Measurements from ENCODE around the gene MIB2. TPM values are rescaled to one million over a fixed set of nuclear protein-coding genes. Genes with fewer than 3 reads are reported as not detected.
"Not testable (repeated sequence)": the region's sequence is repeated elsewhere in the genome, so short reads cannot be mapped to it uniquely, and the experiment has no call there.

Gene MIB2
- total and polyA plus RNA-seq, 2 donors (not counting 1 experiment from before 2014, with no cell fraction given), result 7.1 to 74.3 TPM

GRCh38 chr1:1671365-1672119 is 56.2 kb downstream of the MIB2 start:
- Histone ChIP-seq H3K9me3 (ENCODE audit: control insufficient read depth, insufficient read depth, low read depth, low read length) (no peaks in the 10 kb centered on the region), H3K36me3 (ENCODE audit: control insufficient read depth, insufficient read depth, low read length) (peaks cover 10% of the 10 kb centered on the region), H3K27me3 (ENCODE audit: control insufficient read depth, insufficient read depth, low read length) (no peaks in the 10 kb centered on the region), H2AFZ (ENCODE audit: low read length) (no peak overlapping the region), H3K4me1 (ENCODE audit: control insufficient read depth, extremely low read depth, insufficient read depth, low read length) (no peaks in the 10 kb centered on the region), H3K9ac (ENCODE audit: insufficient read depth, low read length) (no peak overlapping the region), H3K4me2 (ENCODE audit: extremely low read depth, insufficient read depth, low read length) (no peak overlapping the region), H3K4me3 (replicated peaks in 1 of 4; ENCODE audit: control extremely low read depth in 1 of 4, insufficient read depth in 1 of 4, low read depth in 3 of 4, low read length in 4 of 4) (no peak overlapping the region), H3K79me2 (ENCODE audit: control insufficient read depth, insufficient read depth, low read length) (no peaks in the 10 kb centered on the region), H3K27ac (ENCODE audit: insufficient read depth, low read length) (no peak overlapping the region), H4K20me1 (ENCODE audit: control insufficient read depth, extremely low read depth, insufficient read depth, low read length) (no peaks in the 10 kb centered on the region)
- DNase-seq (ENCODE audit: low read depth in 2 of 2), result no peak
- no peak for TF ChIP-seq EZH2 (IDR thresholded peaks at IDR 0.05; ENCODE audit: low read length, missing control alignments)
- TF ChIP-seq CTCF (conservative IDR thresholded peaks at IDR 0.05 in 1 of 2, IDR thresholded peaks at IDR 0.05 in 1 of 2; ENCODE audit: low read depth in 1 of 2, low read length in 2 of 2), result no peak

- Histone ChIP-seq H3K4me2 (ENCODE audit: extremely low read depth, insufficient read depth, low read length) (no peak overlapping the region), H3K9me3 (ENCODE audit: control insufficient read depth, insufficient read depth, low read depth, low read length) (no peaks in the 10 kb centered on the region), H3K79me2 (ENCODE audit: control insufficient read depth, insufficient read depth, low read length) (no peaks in the 10 kb centered on the region), H3K4me1 (ENCODE audit: control insufficient read depth, extremely low read depth, insufficient read depth, low read length) (no peaks in the 10 kb centered on the region), H4K20me1 (ENCODE audit: control insufficient read depth, extremely low read depth, insufficient read depth, low read length) (no peaks in the 10 kb centered on the region), H3K27me3 (ENCODE audit: control insufficient read depth, insufficient read depth, low read length) (no peaks in the 10 kb centered on the region), H3K9ac (ENCODE audit: insufficient read depth, low read length) (no peak overlapping the region), H3K27ac (ENCODE audit: insufficient read depth, low read length) (no peak overlapping the region), H2AFZ (ENCODE audit: low read length) (no peak overlapping the region), H3K4me3 (replicated peaks in 1 of 4; ENCODE audit: control extremely low read depth in 1 of 4, insufficient read depth in 1 of 4, low read depth in 3 of 4, low read length in 4 of 4) (no peak overlapping the region), H3K36me3 (ENCODE audit: control insufficient read depth, insufficient read depth, low read length) (peaks cover 10% of the 10 kb centered on the region)
- no peak for DNase-seq (ENCODE audit: low read depth in 2 of 2)
- no peak for TF ChIP-seq CTCF (conservative IDR thresholded peaks at IDR 0.05 in 1 of 2, IDR thresholded peaks at IDR 0.05 in 1 of 2; ENCODE audit: low read depth in 1 of 2, low read length in 2 of 2)
- no peak for TF ChIP-seq EZH2 (IDR thresholded peaks at IDR 0.05; ENCODE audit: low read length, missing control alignments)
Measured at GRCh38 chr1:1672181-1672965, 57.1 kb downstream of the MIB2 start.

GRCh38 chr1:1674806-1675205 is 59.5 kb downstream of the MIB2 start:
- H3K4me1 ChIP-seq (ENCODE audit: control insufficient read depth, extremely low read depth, insufficient read depth, low read length); H3K27ac ChIP-seq (ENCODE audit: insufficient read depth, low read length); H3K27me3 ChIP-seq (ENCODE audit: control insufficient read depth, insufficient read depth, low read length); H3K9me3 ChIP-seq (ENCODE audit: control insufficient read depth, insufficient read depth, low read depth, low read length); H2AFZ ChIP-seq (ENCODE audit: low read length); H3K4me2 ChIP-seq (ENCODE audit: extremely low read depth, insufficient read depth, low read length); H4K20me1 ChIP-seq (ENCODE audit: control insufficient read depth, extremely low read depth, insufficient read depth, low read length); DNase-seq (ENCODE audit: low read depth in 2 of 2); H3K36me3 ChIP-seq (ENCODE audit: control insufficient read depth, insufficient read depth, low read length); H3K4me3 ChIP-seq (replicated peaks in 1 of 4; ENCODE audit: control extremely low read depth in 1 of 4, insufficient read depth in 1 of 4, low read depth in 3 of 4, low read length in 4 of 4); H3K9ac ChIP-seq (ENCODE audit: insufficient read depth, low read length): not testable (repeated sequence)
- peaks cover 14% of the 10 kb centered on the region for H3K79me2 ChIP-seq (ENCODE audit: control insufficient read depth, insufficient read depth, low read length)

GRCh38 chr1:1675218-1675617 is 59.9 kb downstream of the MIB2 start:
- not testable (repeated sequence) for DNase-seq (ENCODE audit: low read depth in 2 of 2); H3K4me1 ChIP-seq (ENCODE audit: control insufficient read depth, extremely low read depth, insufficient read depth, low read length)

GRCh38 chr1:1676087-1676486 is 60.8 kb downstream of the MIB2 start:
- not testable (repeated sequence) for H3K27ac ChIP-seq (ENCODE audit: insufficient read depth, low read length); DNase-seq (ENCODE audit: low read depth in 2 of 2)

More at GRCh38 chr1:1675218-1675617, 59.9 kb downstream of the MIB2 start:
- H3K4me2 ChIP-seq (ENCODE audit: extremely low read depth, insufficient read depth, low read length); H3K9ac ChIP-seq (ENCODE audit: insufficient read depth, low read length); H3K36me3 ChIP-seq (ENCODE audit: control insufficient read depth, insufficient read depth, low read length); H2AFZ ChIP-seq (ENCODE audit: low read length); H3K9me3 ChIP-seq (ENCODE audit: control insufficient read depth, insufficient read depth, low read depth, low read length); H4K20me1 ChIP-seq (ENCODE audit: control insufficient read depth, extremely low read depth, insufficient read depth, low read length); H3K4me3 ChIP-seq (replicated peaks in 1 of 4; ENCODE audit: control extremely low read depth in 1 of 4, insufficient read depth in 1 of 4, low read depth in 3 of 4, low read length in 4 of 4); H3K27me3 ChIP-seq (ENCODE audit: control insufficient read depth, insufficient read depth, low read length); H3K27ac ChIP-seq (ENCODE audit: insufficient read depth, low read length): not testable (repeated sequence)
- H3K79me2 ChIP-seq (ENCODE audit: control insufficient read depth, insufficient read depth, low read length), result peaks cover 14% of the 10 kb centered on the region

More at GRCh38 chr1:1676087-1676486, 60.8 kb downstream of the MIB2 start:
- H3K36me3 ChIP-seq (ENCODE audit: control insufficient read depth, insufficient read depth, low read length); H3K4me2 ChIP-seq (ENCODE audit: extremely low read depth, insufficient read depth, low read length); H3K9me3 ChIP-seq (ENCODE audit: control insufficient read depth, insufficient read depth, low read depth, low read length); H3K9ac ChIP-seq (ENCODE audit: insufficient read depth, low read length); H3K4me3 ChIP-seq (replicated peaks in 1 of 4; ENCODE audit: control extremely low read depth in 1 of 4, insufficient read depth in 1 of 4, low read depth in 3 of 4, low read length in 4 of 4); H2AFZ ChIP-seq (ENCODE audit: low read length); H3K4me1 ChIP-seq (ENCODE audit: control insufficient read depth, extremely low read depth, insufficient read depth, low read length); H3K27me3 ChIP-seq (ENCODE audit: control insufficient read depth, insufficient read depth, low read length); H4K20me1 ChIP-seq (ENCODE audit: control insufficient read depth, extremely low read depth, insufficient read depth, low read length): not testable (repeated sequence)
- H3K79me2 ChIP-seq (ENCODE audit: control insufficient read depth, insufficient read depth, low read length), result peaks cover 18% of the 10 kb centered on the region
